Endothelial cell of umbilical vein (primary cell): Measurements from ENCODE around the gene GRM4. TPM values are rescaled to one million over a fixed set of nuclear protein-coding genes. Genes with fewer than 3 reads are reported as not detected.

Experiments used
- BruUV-seq: library from RNA; stranded (reverse); fragments of 400-500 nt; replicated peaks from 2 replicates; lab custom pipeline; 2021; lab: Mats Ljungman, UMichigan
- CTCF ChIA-PET: fragments of 300-600, 350-600 bp; sonication (Branson Sonifier 250); formaldehyde crosslinking; loops from one replicate; lab custom pipeline; 2021; ENCODE audit warnings: antibody characterized with exemption, inconsistent platforms; lab: Charles Lee
- POLR2A ChIA-PET: fragments of 300-600, 350-600 bp; sonication (Branson Sonifier 250); formaldehyde crosslinking; loops from one replicate; lab custom pipeline; 2021; ENCODE audit warnings: antibody characterized with exemption, inconsistent platforms; lab: Charles Lee
- DNase-seq: peaks from one replicate; pipeline ENCODE4 v3.0.0-alpha.2; 2011; ENCODE audit warnings: low read depth, low spot score
- FAIRE-seq: peaks from 2 replicates; lab custom pipeline; 2011; peaks lifted over from hg19 to GRCh38; lab: Jason Lieb, UNC
- H2AFZ ChIP-seq: 2 replicates; pipeline ENCODE4 v1.6.0; 2012; ENCODE audit warnings: low read depth, low read length, control low read depth, inconsistent platforms
- H3K27ac ChIP-seq: 2 replicates; pipeline ENCODE4 v1.5.1; 2011; ENCODE audit warnings: low read depth, mild to moderate bottlenecking, control low read depth, low read length, moderate library complexity; ENCODE audit not compliant: insufficient read depth
- H3K27me3 ChIP-seq, 2 experiments: 2 replicates each; pipeline versions ENCODE4 v1.6.0 to v1.6.1; 2011; ENCODE audit warnings: low read length in 2 of 2, mixed read lengths in 1 of 2; ENCODE audit not compliant: control insufficient read depth in 2 of 2, insufficient read depth in 2 of 2
- H3K36me3 ChIP-seq, 2 experiments: 2 replicates in 1 of 2; 3 replicates in 1 of 2; pipeline ENCODE4 v1.5.1; 2011; ENCODE audit warnings: low read length in 2 of 2, mild to moderate bottlenecking in 1 of 2, moderate library complexity in 1 of 2; ENCODE audit not compliant: control insufficient read depth in 2 of 2, insufficient read depth in 2 of 2; ENCODE audit errors: extremely low read depth in 1 of 2
- H3K4me1 ChIP-seq: 3 replicates; pipeline ENCODE4 v1.5.1; 2011; ENCODE audit warnings: mild to moderate bottlenecking, low read length; ENCODE audit not compliant: control insufficient read depth, insufficient read depth; ENCODE audit errors: extremely low read depth
- H3K4me2 ChIP-seq: 2 replicates; pipeline ENCODE4 v1.6.1; 2011; ENCODE audit warnings: low read length, control low read depth, mixed read lengths; ENCODE audit not compliant: insufficient read depth
- H3K4me3 ChIP-seq, 3 experiments: fragments of 200-600 bp in 1 of 3; sonication (generic), shearing (Covaris generic) in 1 of 3; replicated peaks in 1 of 3; 2 replicates each; pipeline ENCODE4 v1.5.1; 2011 to 2016; ENCODE audit warnings: control low read depth in 3 of 3, low read length in 3 of 3, mild to moderate bottlenecking in 2 of 3, inconsistent platforms in 1 of 3, low read depth in 1 of 3, moderate library complexity in 1 of 3; ENCODE audit not compliant: insufficient read depth in 1 of 3
- H3K79me2 ChIP-seq: 2 replicates; pipeline ENCODE4 v1.6.0; 2012; ENCODE audit warnings: low read length, inconsistent platforms; ENCODE audit not compliant: control insufficient read depth, insufficient read depth
- H3K9ac ChIP-seq: replicated peaks from 2 replicates; pipeline ENCODE3; 2011; ENCODE audit warnings: low read length, control low read depth; ENCODE audit not compliant: insufficient read depth; ENCODE audit errors: extremely low read depth
- H3K9me1 ChIP-seq: replicated peaks from 3 replicates; pipeline ENCODE4 v1.6.0; 2011; ENCODE audit warnings: mild to moderate bottlenecking, low read length; ENCODE audit not compliant: control insufficient read depth, insufficient read depth; ENCODE audit errors: extremely low read depth
- H3K9me3 ChIP-seq: replicated peaks from 2 replicates; pipeline ENCODE4 v1.5.1; 2012; ENCODE audit warnings: low read length, inconsistent platforms; ENCODE audit not compliant: control insufficient read depth, insufficient read depth
- H4K20me1 ChIP-seq: replicated peaks from 2 replicates; pipeline ENCODE3; 2011; ENCODE audit warnings: mild to moderate bottlenecking, low read length; ENCODE audit not compliant: control insufficient read depth, insufficient read depth; ENCODE audit errors: extremely low read depth
- CTCF ChIP-seq, 2 donors: IDR thresholded peaks; 1 replicate in 1 of 2; 2 replicates in 1 of 2; pipeline ENCODE4 v1.5.1; 2011; ENCODE audit warnings: low read length in 2 of 2, mild to moderate bottlenecking in 2 of 2, moderate library complexity in 2 of 2, control low read depth in 1 of 2, inconsistent platforms in 1 of 2, low read depth in 1 of 2; ENCODE audit not compliant: insufficient read depth in 1 of 2; ENCODE audit errors: extremely low read depth in 1 of 2
- EZH2 ChIP-seq: IDR thresholded peaks from 2 replicates; pipeline ENCODE4 v1.6.1; 2012; ENCODE audit warnings: borderline replicate concordance, low read depth, mild to moderate bottlenecking, moderate library complexity, low read length, inconsistent platforms; ENCODE audit not compliant: severe bottlenecking
- MAX ChIP-seq: IDR thresholded peaks from 2 replicates; pipeline ENCODE4 v1.6.1; 2011; ENCODE audit not compliant: insufficient read depth, insufficient read length
- dilution Hi-C: fragments of 300-500 bp; cut with MboI; formaldehyde crosslinking; loops from one replicate; pipeline ENCODE4 v1.15.0; 2019; ENCODE audit warnings: low sequenced_read_pairs; ENCODE audit not compliant: extremely low pct_ligation_motif_present
- intact Hi-C: fragments of 100-400 bp; cut with micrococcal nuclease; formaldehyde crosslinking; loops from one replicate; pipeline ENCODE4 v1.10.0; 2022
- polyA plus RNA-seq, 4 experiments: library from polyadenylated mRNA; depleted of rRNA in 3 of 4; stranded (reverse) in 3 of 4; unstranded in 1 of 4; fragments of >200 nt; gene quantifications; 2 replicates each; pipeline versions ENCODE4 v1.2.1 to v1.2.3, GENCODE V29; 2011 to 2012; ENCODE audit warnings: missing spikeins in 1 of 4
- total RNA-seq: library from RNA; stranded (reverse); gene quantifications from 2 replicates; pipeline ENCODE4 v1.2.3, GENCODE V29; 2021

Gene GRM4
- total and polyA plus RNA-seq, 2 donors (not counting 3 experiments of a cell fraction or from before 2014, with no cell fraction given), result 0.03 TPM; not detected in 1

DNA sequence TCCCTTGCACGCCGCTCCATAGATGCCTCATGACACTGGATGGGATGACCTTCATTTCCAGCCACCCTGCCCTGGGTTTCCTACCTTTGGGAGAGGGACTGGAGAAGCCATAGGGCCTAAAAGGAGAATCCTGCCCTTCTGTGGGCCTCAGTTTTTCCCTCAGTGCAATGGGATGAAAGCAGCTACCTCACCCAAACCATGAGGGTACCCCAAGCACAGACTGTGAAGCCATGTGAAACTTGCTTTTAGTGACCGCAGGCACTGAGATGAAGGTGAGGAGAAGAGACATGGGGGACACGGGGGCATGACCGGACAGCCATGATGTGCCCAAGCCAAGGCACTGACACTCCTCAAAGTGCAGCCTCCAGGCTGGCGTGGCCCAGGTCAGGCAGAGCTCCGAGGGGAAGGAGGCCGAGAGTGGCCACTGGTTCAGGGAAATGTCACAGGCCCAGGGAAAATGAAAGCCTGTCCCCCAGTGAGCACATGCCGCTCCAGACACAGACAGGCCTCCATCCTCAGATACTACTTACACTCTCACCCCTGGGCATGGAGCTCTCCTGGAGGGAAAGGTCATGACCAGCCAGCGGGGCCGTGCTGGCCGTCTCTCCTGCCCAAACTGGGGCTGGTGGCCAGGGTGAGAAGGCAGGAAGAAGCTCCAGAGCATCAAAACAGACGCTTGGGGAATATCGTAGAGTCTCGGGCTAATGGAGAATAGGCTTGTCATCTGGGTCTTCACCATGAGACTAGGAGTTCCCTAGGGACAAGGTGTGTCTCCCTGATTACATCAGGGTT, 116.2 kb downstream of the GRM4 start:
- no peak overlapping the region for H3K27ac ChIP-seq
- DNase-seq (no peak), FAIRE-seq (no peak)
- no peaks in the 10 kb centered on the region for H3K4me1 ChIP-seq
- H3K36me3 ChIP-seq, result no peaks in the 10 kb centered on the region
- H3K79me2 ChIP-seq, result no peaks in the 10 kb centered on the region
- no TSS peak for BruUV-seq
- CTCF ChIA-PET, result interaction anchor here (6.4 to 6.9 kb wide), 2 partner anchors 260 to 285 kb away, joined by 122 to 286 read pairs; partner anchors contain the start of gene IP6K3
- no peak overlapping the region for H3K4me3 ChIP-seq
- no peaks in the 10 kb centered on the region for H3K9me1 ChIP-seq
- no peaks in the 10 kb centered on the region for H3K9me3 ChIP-seq
- no peaks in the 10 kb centered on the region for H3K27me3 ChIP-seq
- no peaks in the 10 kb centered on the region for H4K20me1 ChIP-seq
- TF ChIP-seq MAX (no peak), CTCF (IDR thresholded peaks at IDR 0.05; ENCODE audit: extremely low read depth in 1 of 2, insufficient read depth in 1 of 2, low read depth in 1 of 2, low read length in 2 of 2) (no peak), EZH2 (no peak)
- H2AFZ ChIP-seq, result no peak overlapping the region
- dilution Hi-C loops, result no loop called here
- POLR2A ChIA-PET, result no interaction called here
- intact Hi-C loops, result no loop called here
- no peak overlapping the region for H3K4me2 ChIP-seq
- H3K9ac ChIP-seq, result no peak overlapping the region
